Esophagus muscularis mucosa (tissue), 4 donors: ENCODE results near the gene DLG5. TPM values are rescaled to one million over a fixed set of nuclear protein-coding genes. Genes with fewer than 3 reads are reported as not detected.

Experiments used
- DNase-seq: peaks from one replicate; pipeline ENCODE4 v3.0.0-alpha.2; 2017; ENCODE audit errors: extremely low spot score
- H3K27ac ChIP-seq, 4 donors: fragments of 200-600 bp; sonication (generic); replicated peaks in 1 of 4; 1 replicate in 3 of 4; 2 replicates in 1 of 4; pipeline ENCODE4 v1.5.1; 2016 to 2019; ENCODE audit warnings: mild to moderate bottlenecking in 1 of 4
- H3K27me3 ChIP-seq, 4 donors: fragments of 200-600 bp; sonication (generic); one replicate each; pipeline versions ENCODE4 v1.5.1 to v1.6.0; 2016 to 2019
- H3K36me3 ChIP-seq, 4 donors: fragments of 200-600 bp; sonication (generic); one replicate each; pipeline ENCODE4 v1.5.1; 2016 to 2019
- H3K4me1 ChIP-seq, 4 donors: fragments of 200-600 bp; sonication (generic); one replicate each; pipeline ENCODE4 v1.5.1; 2016 to 2019
- H3K4me3 ChIP-seq, 4 donors: fragments of 200-600 bp; sonication (generic); 1 replicate in 2 of 4; 2 replicates in 2 of 4; pipeline ENCODE4 v1.5.1; 2016 to 2019; ENCODE audit warnings: mild to moderate bottlenecking in 4 of 4, moderate library complexity in 1 of 4
- H3K9me3 ChIP-seq, 4 donors: fragments of 200-600 bp; sonication (generic); 1 replicate in 3 of 4; 2 replicates in 1 of 4; pipeline ENCODE4 v1.5.1; 2016 to 2019
- EP300 ChIP-seq: sonication (generic); formaldehyde crosslinking; IDR thresholded peaks from one replicate; pipeline ENCODE4 v1.6.1; 2017; ENCODE audit warnings: antibody characterized with exemption
- POLR2A ChIP-seq: fragments of 450-650 bp; IDR thresholded peaks from one replicate; pipeline ENCODE4 v1.6.1; 2017; ENCODE audit warnings: antibody characterized with exemption, moderate library complexity, mild to moderate bottlenecking, low read depth
- POLR2AphosphoS5 ChIP-seq, 2 donors: sonication (generic); formaldehyde crosslinking; IDR thresholded peaks; one replicate each; pipeline ENCODE4 v1.6.1; 2017; ENCODE audit warnings: antibody characterized with exemption in 2 of 2
- WGBS: methylation state at CpG from one replicate; pipeline ENCODE4 v1.1.5; 2018; 5-methylcytosine and 5-hydroxymethylcytosine counted together
- intact Hi-C: fragments of 100-400 bp; cut with DNase I; formaldehyde crosslinking; loops from one replicate; pipeline ENCODE4 v1.15.1; 2023
- total RNA-seq, 4 donors: library from RNA; depleted of rRNA; stranded (reverse); fragments of >200 nt; gene quantifications; one replicate each; pipeline versions ENCODE4 v1.1.0 to v1.2.1, GENCODE V29; 2016
- TF ChIP-seq, protein P1 (sequence below), 3 experiments: fragments of 200-600 bp in 2 of 3; fragments of 450-650 bp in 1 of 3; sonication (generic) in 2 of 3; IDR thresholded peaks; one replicate each; pipeline ENCODE4 v1.5.1; 2017 to 2019; ENCODE audit warnings: antibody characterized with exemption in 3 of 3, mild to moderate bottlenecking in 2 of 3, moderate library complexity in 1 of 3

DLG5 gene
- total RNA-seq, 4 donors from 2014 or later: 55.7 to 120 (median 76.6) TPM

DNA sequence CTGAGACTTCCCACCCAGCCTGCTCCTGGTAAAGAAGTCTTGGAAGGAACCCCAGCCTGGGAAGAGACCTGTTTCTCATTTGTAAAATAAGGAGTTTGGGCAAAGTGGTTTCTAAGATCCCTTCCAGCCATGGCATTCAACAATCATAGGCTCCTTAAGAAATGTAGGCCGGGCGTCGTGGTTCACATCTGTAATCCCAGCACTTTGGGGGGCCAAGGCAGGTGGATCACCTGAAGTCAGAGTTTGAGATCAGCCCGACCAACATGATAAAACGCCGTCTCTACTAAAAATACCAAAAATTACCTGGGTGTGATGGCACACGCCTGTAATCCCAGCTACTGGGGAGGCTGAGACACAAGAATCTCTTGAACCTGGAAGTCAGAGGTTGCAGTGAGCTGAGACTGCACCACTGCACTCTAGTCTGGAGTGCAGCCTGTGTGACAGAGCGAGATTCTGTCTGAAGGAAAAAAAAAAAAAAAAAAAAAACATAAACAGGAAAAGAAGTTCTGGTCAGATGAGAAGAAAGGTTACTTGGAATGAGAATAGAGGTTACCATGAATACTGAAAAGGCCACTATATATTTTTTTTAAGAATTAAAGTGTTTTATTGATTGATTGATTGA is 15.9 kb downstream of the DLG5 start:
- TF ChIP-seq, protein P1, sequence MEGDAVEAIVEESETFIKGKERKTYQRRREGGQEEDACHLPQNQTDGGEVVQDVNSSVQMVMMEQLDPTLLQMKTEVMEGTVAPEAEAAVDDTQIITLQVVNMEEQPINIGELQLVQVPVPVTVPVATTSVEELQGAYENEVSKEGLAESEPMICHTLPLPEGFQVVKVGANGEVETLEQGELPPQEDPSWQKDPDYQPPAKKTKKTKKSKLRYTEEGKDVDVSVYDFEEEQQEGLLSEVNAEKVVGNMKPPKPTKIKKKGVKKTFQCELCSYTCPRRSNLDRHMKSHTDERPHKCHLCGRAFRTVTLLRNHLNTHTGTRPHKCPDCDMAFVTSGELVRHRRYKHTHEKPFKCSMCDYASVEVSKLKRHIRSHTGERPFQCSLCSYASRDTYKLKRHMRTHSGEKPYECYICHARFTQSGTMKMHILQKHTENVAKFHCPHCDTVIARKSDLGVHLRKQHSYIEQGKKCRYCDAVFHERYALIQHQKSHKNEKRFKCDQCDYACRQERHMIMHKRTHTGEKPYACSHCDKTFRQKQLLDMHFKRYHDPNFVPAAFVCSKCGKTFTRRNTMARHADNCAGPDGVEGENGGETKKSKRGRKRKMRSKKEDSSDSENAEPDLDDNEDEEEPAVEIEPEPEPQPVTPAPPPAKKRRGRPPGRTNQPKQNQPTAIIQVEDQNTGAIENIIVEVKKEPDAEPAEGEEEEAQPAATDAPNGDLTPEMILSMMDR (IDR thresholded peaks at IDR 0.05): no peak
- TF ChIP-seq POLR2AphosphoS5 (IDR thresholded peaks at IDR 0.05) (no peak), EP300 (no peak), POLR2A (no peak)
- no peak overlapping the region for H3K4me3 ChIP-seq
- no peak overlapping the region for H3K27ac ChIP-seq
- intact Hi-C loops: no loop called here
- H3K27me3 ChIP-seq: no peaks in the 10 kb centered on the region
- WGBS: 95% methylated on average over 8 of the region's 8 CpGs
- no peaks in the 10 kb centered on the region for H3K36me3 ChIP-seq
- peaks cover 15 to 97% (median 87%) of the 10 kb centered on the region in 4 donors for H3K4me1 ChIP-seq
- H3K9me3 ChIP-seq: no peaks in the 10 kb centered on the region
- no peak for DNase-seq

DNA sequence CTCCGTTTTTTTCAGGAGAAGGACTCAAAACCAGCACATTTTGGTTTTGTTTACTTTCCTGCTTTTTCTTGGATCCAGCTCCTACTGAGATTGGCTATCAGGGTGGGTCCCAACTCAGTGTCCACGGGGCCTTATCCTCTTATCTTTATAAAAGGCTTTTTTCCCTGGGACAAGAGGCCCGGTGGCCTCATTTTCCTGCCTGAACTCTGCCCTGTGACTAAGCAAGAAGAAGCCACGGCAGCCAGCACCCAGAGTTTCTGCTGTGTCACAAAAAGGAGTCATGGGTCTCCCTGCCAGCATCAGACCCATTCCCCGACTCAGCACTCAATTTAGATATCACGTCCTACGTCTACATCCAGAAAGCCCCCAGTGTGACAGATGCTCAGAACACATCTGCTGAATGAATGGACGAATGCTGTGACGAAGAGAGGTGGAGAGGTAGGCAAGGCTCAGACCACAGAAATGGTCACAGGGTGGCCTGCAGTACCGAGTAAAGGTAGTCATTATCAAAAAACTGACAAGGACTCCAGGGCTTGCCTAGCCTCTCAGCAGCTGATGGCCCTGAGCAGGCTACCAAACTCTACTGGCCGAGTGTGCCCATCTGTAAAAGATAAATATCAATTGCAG is 16.7 kb downstream of the DLG5 start:
- Histone ChIP-seq H3K27ac (peak overlapping the region in 3 of 4 donors; percentile 9 to 28 (median 23)), H3K27me3 (no peaks in the 10 kb centered on the region), H3K4me3 (no peak overlapping the region), H3K9me3 (no peaks in the 10 kb centered on the region), H3K4me1 (peaks cover 15 to 92% (median 83%) of the 10 kb centered on the region in 4 donors), H3K36me3 (no peaks in the 10 kb centered on the region)
- TF ChIP-seq, protein P1 (IDR thresholded peaks at IDR 0.05): no peak
- TF ChIP-seq POLR2A (no peak), EP300 (no peak), POLR2AphosphoS5 (IDR thresholded peaks at IDR 0.05) (no peak)
- intact Hi-C loops: no loop called here
- 59% methylated on average over 11 of the region's 11 CpGs for WGBS
- no peak for DNase-seq

DNA sequence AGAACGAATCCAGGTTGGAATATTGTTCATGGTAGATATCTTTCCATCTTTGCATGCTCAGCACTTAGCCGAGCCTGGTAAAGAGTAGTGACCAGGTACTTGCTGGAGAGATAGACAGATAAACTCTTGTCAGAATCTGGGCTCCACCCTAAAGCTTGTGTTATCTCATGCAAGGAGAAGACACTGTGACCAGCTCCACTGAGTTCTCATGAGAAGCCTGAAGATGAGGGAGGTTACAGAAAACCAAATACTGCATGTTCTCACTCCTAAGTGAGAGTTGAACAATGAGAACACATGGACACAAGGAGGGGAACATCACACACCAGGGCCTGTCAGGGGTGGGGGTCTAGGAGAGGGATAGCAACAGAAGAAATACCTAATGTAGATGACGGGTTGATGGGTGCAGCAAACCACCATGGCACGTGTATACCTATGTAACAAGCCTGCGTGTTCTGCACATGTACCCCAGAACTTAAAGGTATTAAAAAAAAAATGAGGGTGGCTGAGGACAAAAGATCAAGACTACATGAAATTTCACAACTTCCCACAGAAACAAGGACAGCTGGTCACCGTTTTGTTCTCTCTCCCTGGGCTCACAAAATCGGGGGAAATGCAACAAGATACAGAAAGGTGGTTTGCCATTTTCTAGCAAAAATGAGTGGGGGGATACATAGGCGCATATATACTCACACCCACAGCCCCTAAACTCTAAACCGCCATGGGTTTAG is 17.4 kb downstream of the DLG5 start:
- 84% methylated on average over 9 of the region's 9 CpGs for WGBS
- no peaks in the 10 kb centered on the region for H3K9me3 ChIP-seq
- H3K27me3 ChIP-seq: no peaks in the 10 kb centered on the region
- TF ChIP-seq POLR2AphosphoS5 (IDR thresholded peaks at IDR 0.05) (no peak), POLR2A (no peak), EP300 (no peak)
- TF ChIP-seq, protein P1 (IDR thresholded peaks at IDR 0.05): no peak
- no peak overlapping the region for H3K4me3 ChIP-seq
- intact Hi-C loops: no loop called here
- no peak for DNase-seq
- H3K4me1 ChIP-seq: peaks cover 15 to 85% (median 77%) of the 10 kb centered on the region in 4 donors
- H3K36me3 ChIP-seq: no peaks in the 10 kb centered on the region
- H3K27ac ChIP-seq: peak overlapping the region in 3 of 4 donors; percentile 9 to 28 (median 23)

- Histone ChIP-seq H3K36me3 (peaks cover 0 to under 1% (median 0%) of the 10 kb centered on the region in 4 donors), H3K4me1 (peaks cover 15 to 74% (median 67%) of the 10 kb centered on the region in 4 donors), H3K9me3 (no peaks in the 10 kb centered on the region), H3K27ac (no peak overlapping the region), H3K4me3 (no peak overlapping the region), H3K27me3 (no peaks in the 10 kb centered on the region)
- DNase-seq: no peak
- WGBS: 95% methylated on average over 9 of the region's 9 CpGs
- TF ChIP-seq, protein P1 (IDR thresholded peaks at IDR 0.05): peak in 1 of 3 experiments; percentile 14
- no peak for TF ChIP-seq EP300
- intact Hi-C loops: no loop called here
These were observed 18.4 kb downstream of the DLG5 start for GRCh38 chr10:77907900-77908717.
